Left cardiac atrium (tissue), 4 donors: Measurements from ENCODE around the gene EVA1B. TPM values are rescaled to one million over a fixed set of nuclear protein-coding genes. Genes with fewer than 3 reads are reported as not detected.

Experiments used
- ATAC-seq, 2 donors: fragments of 200-7000 bp; cut with Tn5 transposase; one replicate each; pipeline ENCODE4 v1.9.1; 2020; ENCODE audit warnings: mild to moderate bottlenecking in 2 of 2, moderate library complexity in 2 of 2
- DNase-seq: peaks from one replicate; pipeline ENCODE4 v3.0.0-alpha.2; 2020
- intact Hi-C, 2 donors: fragments of 100-400 bp; cut with DNase I; formaldehyde crosslinking; loops; one replicate each; pipeline versions ENCODE4 v1.14.1 to v1.15.1; 2022 to 2023
- long read RNA-seq: library from polyadenylated mRNA; unstranded; transcript quantifications from one replicate; pipeline ENCODE4 v2.0.0, GENCODE V29; 2021
- total RNA-seq, 2 donors: library from RNA; stranded (reverse); fragmentation: NEBNext Ultra II Directional; extraction: Animal tissue kit (Norgen Biotek cat#: 25700); gene quantifications; one replicate each; pipeline ENCODE4 v1.2.1, GENCODE V29; 2021
- donor health status: DM: no; HTN: yes; CAD: no.
- donor health status: DM: no; HTN: yes; CAD: no; lungs with severe emphysema.
- donor health status: DM: yes; HTN: yes; CAD: no.
- donor health status: Dilated cardiomyopathy.

The EVA1B gene
- total RNA-seq = 10 to 100 TPM; 15.6 to 16.7 TPM
- long read RNA-seq = 0 reads

- peak; percentile 61 to 64 for ATAC-seq
- intact Hi-C loops = no loop called here
- DNase-seq = peak; percentile 85
Measured at GRCh38 chr1:36323636-36324352, at the start of gene EVA1B. TSS of gene EVA1B (minus strand) at chr1:36323645. CDS start at chr1:36323037, 608 bp downstream.

GRCh38 chr1:36372617-36373016 is 49.2 kb upstream of the EVA1B start:
- no peak for ATAC-seq
- DNase-seq = no peak
- intact Hi-C loops = no loop called here

GRCh38 chr1:36369061-36369861 is 45.8 kb upstream of the EVA1B start:
- peak; percentile 1 to 32 for ATAC-seq
- peak; percentile 77 for DNase-seq
- intact Hi-C loops = no loop called here

- intact Hi-C loops = no loop called here
- DNase-seq (no peak), ATAC-seq (no peak)
Measured at GRCh38 chr1:36367798-36368197, 44.4 kb upstream of the EVA1B start.

GRCh38 chr1:36367066-36367465 is 43.6 kb upstream of the EVA1B start:
- intact Hi-C loops = no loop called here
- DNase-seq = no peak
- ATAC-seq = no peak

GRCh38 chr1:36366091-36366661 is 42.7 kb upstream of the EVA1B start:
- peak; percentile 36 to 76 for ATAC-seq
- no peak for DNase-seq
- intact Hi-C loops = no loop called here

- intact Hi-C loops = no loop called here
Measured at GRCh38 chr1:36365381-36365780, 41.9 kb upstream of the EVA1B start.

GRCh38 chr1:36359911-36360550 is 36.6 kb upstream of the EVA1B start:
- ATAC-seq = no peak
- intact Hi-C loops = no loop called here
- DNase-seq = no peak

More at GRCh38 chr1:36365381-36365780, 41.9 kb upstream of the EVA1B start:
- ATAC-seq (peak; percentile 26 to 35), DNase-seq (peak; percentile 75)

GRCh38 chr1:36359383-36359782 is 35.9 kb upstream of the EVA1B start:
- ATAC-seq (no peak), DNase-seq (no peak)
- intact Hi-C loops = no loop called here

GRCh38 chr1:36358514-36359084 is 35.2 kb upstream of the EVA1B start:
- ATAC-seq = no peak
- DNase-seq = no peak
- intact Hi-C loops = no loop called here

GRCh38 chr1:36355811-36356210 is 32.4 kb upstream of the EVA1B start:
- ATAC-seq = no peak

GRCh38 chr1:36354486-36354885 is 31.0 kb upstream of the EVA1B start:
- ATAC-seq (no peak), DNase-seq (no peak)
- intact Hi-C loops = no loop called here

More at GRCh38 chr1:36355811-36356210, 32.4 kb upstream of the EVA1B start:
- DNase-seq = no peak
- intact Hi-C loops = no loop called here

GRCh38 chr1:36352910-36353878 is 29.7 kb upstream of the EVA1B start:
- intact Hi-C loops = no loop called here
- ATAC-seq (no peak), DNase-seq (no peak)

GRCh38 chr1:36352125-36352909 is 28.9 kb upstream of the EVA1B start:
- intact Hi-C loops = no loop called here
- no peak for ATAC-seq
- DNase-seq = no peak

- ATAC-seq = peak; percentile 11 to 62
Measured at GRCh38 chr1:36351227-36351977, 28.0 kb upstream of the EVA1B start.

GRCh38 chr1:36350659-36351226 is 27.3 kb upstream of the EVA1B start:
- DNase-seq (no peak), ATAC-seq (peak; percentile 71 to 87)
- intact Hi-C loops = no loop called here

More at GRCh38 chr1:36351227-36351977, 28.0 kb upstream of the EVA1B start:
- intact Hi-C loops = no loop called here
- DNase-seq = no peak
